Left hindlimb (tissue), 1 donor: ENCODE measurements around the gene DPYD.
"Not testable (repeated sequence)": the region's sequence is repeated elsewhere in the genome, so short reads cannot be mapped to it uniquely, and the experiment has no call there.

Experiments
- DNase-seq: peaks from one replicate; pipeline ENCODE4 v3.0.0-alpha.2; 2018

The DPYD gene

DNA sequence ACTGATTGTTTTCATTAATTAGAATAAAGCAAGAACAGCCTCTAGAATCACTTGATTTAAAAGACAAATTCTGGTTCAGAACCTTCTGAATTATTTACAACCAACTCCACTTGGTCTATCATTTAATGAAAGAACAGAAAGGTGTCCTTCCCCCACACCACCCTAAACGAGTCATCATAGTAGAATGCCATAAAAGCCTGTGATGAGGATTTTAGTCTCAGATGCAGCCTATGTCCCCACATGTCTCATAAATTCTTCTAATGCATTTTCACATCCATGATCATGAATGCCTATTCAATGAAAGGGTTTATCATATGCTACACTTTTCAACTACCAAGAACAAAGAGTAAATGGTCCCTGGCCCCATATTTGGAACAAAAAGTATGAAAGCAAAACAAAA, 508.1 kb downstream of the DPYD start:
- DNase-seq, result no peak

DNA sequence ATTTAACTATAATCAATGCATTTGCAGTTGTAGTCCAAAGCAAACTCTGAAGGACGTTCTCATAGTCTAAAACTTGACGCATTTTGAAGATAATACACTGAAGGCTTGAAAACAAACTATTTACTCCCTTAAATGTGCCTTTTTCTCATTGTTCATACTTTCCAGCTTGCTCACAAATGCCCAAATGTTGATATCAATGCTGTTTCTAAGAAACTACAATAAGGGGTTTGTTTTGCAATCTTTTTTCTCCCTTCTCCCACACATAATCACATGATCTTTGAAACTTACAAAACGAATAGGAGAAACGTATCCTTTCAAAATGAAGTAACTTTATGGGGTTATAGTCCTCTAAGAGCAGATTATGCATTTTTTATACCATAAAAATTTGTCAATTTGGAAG, 508.7 kb downstream of the DPYD start:
- no peak for DNase-seq

DNA sequence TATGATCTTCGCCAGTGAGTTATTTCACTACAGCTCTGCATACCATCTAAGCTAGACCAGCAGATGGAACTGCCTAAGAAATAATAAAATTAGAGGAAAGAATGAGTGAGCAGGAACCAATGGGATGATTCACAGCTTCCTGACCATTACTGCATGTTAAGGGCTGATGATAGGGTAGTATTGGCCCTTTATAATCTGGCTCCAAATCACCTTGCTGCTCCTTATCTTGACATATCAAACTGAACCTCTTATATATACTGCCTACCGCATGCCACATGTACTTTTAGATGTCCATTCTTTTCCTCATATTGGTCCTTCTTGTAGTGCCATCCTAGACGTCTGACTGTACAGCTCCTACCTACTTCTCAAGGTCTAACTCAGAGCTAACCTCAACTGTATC, 524.4 kb downstream of the DPYD start:
- DNase-seq, result no peak

DNA sequence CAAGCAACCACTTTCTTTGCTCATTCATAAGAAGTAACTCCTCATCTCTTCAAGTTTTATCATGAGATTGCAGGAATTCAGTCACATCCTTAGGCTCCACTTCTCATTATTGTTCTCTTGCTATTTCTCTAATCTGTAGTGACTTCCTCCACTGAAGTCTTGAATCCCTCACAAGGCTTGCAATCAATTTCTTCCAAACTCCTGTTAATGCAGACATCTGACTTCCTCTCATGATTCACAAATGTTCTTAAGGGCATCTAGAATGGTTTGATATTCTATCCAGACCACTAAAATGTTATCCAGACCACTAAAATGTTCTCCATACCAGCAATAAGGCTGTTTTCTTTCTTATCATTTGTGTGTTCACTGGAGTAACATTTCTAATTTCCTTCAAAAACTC, 528.1 kb downstream of the DPYD start:
- DNase-seq, result no peak

DNA sequence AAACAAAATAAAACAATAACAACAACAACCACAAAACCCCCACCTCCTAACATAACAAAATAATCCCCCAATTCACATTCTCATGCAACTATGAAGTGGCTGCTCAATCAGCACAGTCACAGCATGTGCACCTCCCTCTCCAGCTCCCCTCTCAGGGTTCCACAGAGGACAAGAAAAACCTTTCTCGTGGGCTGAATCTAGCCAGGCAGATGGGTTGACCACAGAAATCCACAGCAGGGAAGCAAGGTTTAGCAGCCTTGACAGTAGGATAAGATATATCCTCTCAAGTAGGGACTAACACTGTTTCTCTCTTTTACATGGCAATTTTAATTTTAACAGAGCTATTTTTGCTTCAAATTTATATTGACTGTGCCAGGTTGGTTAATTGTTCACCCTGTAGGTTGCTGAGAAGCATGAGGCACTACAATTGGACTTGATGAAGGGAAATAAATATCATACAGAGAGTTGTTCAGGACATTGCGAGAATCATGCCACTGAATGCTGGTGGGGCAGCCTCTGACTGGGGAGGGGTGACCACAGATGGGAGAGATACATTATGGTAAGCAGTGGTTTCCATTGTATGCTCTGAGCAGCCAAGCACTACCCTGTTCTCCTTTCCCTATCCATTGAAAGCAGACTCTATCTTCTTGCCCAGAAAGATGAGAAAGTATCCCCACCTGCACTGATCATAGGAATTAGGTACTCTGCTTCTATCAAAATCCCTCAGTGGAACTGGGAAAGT, 535.1 kb downstream of the DPYD start:
- DNase-seq, result no peak

DNA sequence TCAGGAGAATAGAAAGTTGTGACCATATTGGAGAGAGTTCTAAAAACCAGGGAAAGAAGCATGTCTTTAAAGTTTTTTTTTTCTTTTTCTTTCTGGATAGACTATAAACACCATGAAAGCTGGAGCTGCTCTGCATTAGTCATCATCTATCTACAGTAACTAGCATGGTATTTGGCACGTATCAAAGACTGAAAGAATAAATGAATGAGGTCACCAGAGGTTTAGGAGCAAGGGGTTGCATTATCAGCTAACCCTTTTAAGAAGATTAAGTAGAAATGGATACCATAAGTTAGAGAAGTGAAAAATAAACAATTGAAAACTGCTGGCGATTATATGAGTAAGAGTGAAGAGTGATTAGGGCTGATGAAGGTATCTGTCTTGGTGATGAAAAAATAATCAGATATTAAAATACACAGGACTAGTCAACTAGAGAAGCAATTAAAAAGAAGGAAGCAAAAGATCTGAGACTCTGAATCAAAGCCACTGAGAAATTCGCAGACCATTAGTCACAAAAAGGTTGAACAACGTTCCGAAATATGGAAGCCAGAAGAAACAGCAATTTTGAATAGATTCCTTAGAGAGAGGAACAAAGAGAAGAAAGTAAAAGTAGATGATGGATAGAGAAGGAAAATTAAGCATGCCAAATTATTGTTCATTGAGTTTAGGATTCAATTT, 536.4 kb downstream of the DPYD start:
- no peak for DNase-seq

DNA sequence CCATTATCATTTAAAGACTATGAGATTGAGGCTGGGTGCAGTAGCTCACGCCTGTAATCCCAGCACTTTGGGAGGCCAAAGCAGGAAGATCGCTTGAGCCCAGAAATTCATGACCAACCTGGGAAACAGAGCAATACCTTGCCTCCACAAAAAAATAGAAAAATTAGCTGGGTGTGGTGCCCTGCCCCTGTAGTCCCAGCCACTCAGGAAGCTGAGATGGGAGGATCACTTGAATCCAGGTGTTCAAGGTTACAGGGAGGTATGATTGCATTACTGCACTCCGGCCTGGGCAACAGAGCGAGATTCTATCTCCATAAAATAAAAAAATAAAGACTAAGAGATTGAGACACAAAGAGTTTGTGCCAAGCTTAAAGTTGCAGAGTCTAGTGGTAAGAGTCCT, 537.0 kb downstream of the DPYD start:
- no peak for DNase-seq

DNA sequence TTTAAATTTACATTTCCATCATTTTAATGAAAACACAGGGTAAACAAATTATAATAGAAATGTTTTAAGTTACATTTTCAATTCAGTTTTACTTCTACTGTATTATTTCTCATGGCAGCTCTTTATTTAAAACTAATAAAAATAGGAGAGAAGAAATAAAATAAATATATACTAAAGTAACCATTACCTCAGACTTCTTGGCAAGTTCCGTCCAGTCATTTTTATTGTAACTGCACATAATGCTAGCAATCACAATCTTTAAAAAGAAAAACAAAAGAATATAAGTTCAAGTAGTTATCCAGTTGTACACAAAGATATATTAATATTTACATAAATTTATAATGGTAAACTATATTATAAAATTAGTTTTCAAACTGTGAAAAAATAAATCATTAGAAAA, 538.6 kb downstream of the DPYD start:
- DNase-seq, result no peak

- DNase-seq, result no peak
These were observed 541.3 kb downstream of the DPYD start for GRCh38 chr1:97379387-97380075.

GRCh38 chr1:97378596-97378995, 542.2 kb downstream of the DPYD start:
- no peak for DNase-seq

- DNase-seq, result no peak
These were observed 543.3 kb downstream of the DPYD start for GRCh38 chr1:97377432-97378034.

GRCh38 chr1:97373000-97373399, 547.8 kb downstream of the DPYD start:
- no peak for DNase-seq

GRCh38 chr1:97372531-97372930, 548.3 kb downstream of the DPYD start:
- no peak for DNase-seq

- DNase-seq, result no peak
These were observed 552.5 kb downstream of the DPYD start for GRCh38 chr1:97368296-97368695.

DNA sequence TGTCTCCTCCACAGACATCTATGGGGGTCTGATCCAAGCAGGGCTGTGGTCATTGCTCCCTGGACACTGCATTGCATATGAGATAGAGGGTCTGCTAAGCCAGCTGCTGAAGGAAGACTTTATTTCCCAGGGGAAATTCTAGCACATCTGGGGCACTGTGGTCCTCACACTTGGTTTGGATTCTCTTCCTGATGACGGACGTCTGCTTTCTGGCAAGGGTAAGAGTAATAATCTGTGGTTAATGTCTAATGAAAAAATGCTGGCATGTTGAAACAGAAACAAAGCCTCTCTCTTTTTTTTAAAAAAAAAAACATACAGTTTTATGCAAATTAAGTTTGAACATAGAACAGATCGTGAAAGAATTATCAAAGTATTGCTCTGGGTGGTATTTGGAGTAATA, 553.9 kb downstream of the DPYD start:
- DNase-seq, result no peak

DNA sequence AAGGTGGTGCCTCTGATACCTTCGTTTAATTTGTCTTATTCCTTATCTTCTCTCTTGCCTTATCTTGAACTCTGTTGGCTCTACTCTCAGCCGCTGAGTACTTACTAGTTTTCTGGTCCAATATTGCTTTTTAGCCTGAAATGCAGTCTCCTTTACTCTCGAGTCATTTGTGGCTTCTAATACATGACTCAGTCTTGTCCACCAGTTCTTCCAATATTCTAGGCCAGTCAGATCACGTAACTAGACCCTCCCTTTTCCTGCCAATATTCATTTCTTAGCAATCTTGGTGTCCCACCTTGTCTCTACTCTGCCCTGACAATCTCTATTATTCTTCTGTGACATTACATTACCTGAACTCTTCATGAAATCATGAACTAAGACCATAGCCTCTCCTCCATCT, 555.8 kb downstream of the DPYD start:
- no peak for DNase-seq

- no peak for DNase-seq
These were observed 556.7 kb downstream of the DPYD start for GRCh38 chr1:97364086-97364485.

GRCh38 chr1:97356309-97356708, 564.5 kb downstream of the DPYD start:
- DNase-seq, result no peak

GRCh38 chr1:97352936-97353382, 567.9 kb downstream of the DPYD start:
- DNase-seq, result no peak

DNA sequence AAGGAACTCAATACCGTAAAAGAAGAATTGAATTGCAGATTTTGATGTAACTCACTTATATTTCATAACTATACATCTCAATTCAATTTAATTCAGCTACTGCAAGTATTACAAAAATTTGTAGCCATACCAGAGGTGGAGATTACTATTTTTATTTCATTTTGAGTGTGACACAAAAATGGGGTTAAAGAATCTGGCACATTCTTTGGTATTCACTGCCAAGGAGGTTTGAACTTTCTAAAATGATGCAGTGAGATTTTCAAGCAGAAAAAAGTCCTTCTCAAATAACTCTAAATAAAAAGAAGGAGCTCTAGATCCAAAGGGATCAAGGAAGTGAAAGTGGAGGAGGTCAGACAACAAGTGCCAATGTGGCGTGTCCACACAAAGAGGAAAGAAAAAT, 569.0 kb downstream of the DPYD start:
- DNase-seq, result no peak

DNA sequence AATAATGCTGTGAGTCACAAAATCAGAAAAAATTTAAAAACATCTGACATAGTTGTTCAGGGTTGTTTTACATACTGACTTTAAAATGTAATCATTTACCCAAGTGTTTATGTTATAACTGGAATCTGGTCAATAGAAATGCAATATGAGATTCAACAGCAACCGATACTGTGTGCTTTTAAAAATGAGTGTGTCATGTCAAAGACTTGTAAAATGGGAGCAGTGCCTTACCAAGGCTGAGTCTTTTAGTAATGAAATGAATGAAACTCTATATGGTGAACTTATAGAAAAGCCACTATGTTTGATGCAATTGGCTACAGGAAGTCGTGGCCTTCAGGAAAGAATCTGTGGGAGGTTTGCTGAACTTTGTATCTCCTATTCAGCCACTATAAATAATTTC, 570.2 kb downstream of the DPYD start:
- no peak for DNase-seq

DNA sequence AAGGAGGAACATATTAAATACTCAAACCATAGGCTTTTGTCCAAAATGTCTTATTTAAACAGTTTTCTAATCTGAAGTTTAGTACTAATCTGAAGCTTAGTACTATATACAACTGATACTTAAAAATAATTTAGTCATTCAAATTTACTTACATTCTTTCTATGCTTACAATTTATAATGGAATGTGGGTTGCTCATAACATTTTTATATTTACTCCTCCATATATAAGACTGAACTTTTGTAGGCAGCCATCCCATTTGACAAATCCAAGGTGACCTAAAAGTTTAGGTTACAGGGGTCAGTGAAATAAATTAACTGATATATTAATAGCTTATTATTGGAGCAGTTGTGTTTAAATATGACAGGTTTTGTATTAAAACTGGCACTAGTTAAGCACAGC, 570.6 kb downstream of the DPYD start:
- no peak for DNase-seq

DNA sequence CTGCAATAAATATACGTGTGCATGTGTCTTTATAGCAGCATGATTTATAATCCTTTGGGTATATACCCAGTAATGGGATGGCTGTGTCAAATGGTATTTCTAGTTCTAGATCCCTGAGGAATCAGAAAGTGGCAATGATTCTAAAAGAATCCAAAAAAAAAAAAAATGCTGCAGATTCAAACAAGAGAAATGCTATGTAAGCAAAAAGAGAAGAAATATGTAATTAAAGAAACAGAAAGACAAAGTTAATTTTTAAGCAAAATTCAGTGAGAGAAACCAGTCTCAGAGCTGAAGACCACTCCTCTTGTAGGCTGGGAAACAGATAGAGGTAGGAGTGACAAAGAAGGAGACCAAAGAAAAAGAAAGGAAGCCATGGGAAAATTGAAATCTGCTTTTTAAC, 571.0 kb downstream of the DPYD start:
- not testable (repeated sequence) for DNase-seq
